Measurements from ENCODE around the gene MAN1A1.
A peak's percentile ranks its signal among the peaks of the same experiment; 100 is the strongest.

Gene MAN1A1

GRCh38 chr6:119247504-119247903 is 102.1 kb downstream of the MAN1A1 start:
- FAIRE-seq (no peak), DNase-seq (ENCODE audit: extremely low spot score, insufficient read length, low read depth) (no peak)

GRCh38 chr6:119243657-119244056 is 105.9 kb downstream of the MAN1A1 start:
- no peak for FAIRE-seq

GRCh38 chr6:119243037-119243436 is 106.5 kb downstream of the MAN1A1 start:
- DNase-seq (ENCODE audit: extremely low spot score, insufficient read length, low read depth) (no peak), FAIRE-seq (no peak)

More at GRCh38 chr6:119243657-119244056, 105.9 kb downstream of the MAN1A1 start:
- DNase-seq (ENCODE audit: extremely low spot score, insufficient read length, low read depth): no peak

GRCh38 chr6:119241540-119242309 is 107.8 kb downstream of the MAN1A1 start:
- DNase-seq (ENCODE audit: extremely low spot score, insufficient read length, low read depth) (no peak), FAIRE-seq (no peak)

GRCh38 chr6:119241111-119241465 is 108.5 kb downstream of the MAN1A1 start:
- FAIRE-seq (no peak), DNase-seq (ENCODE audit: extremely low spot score, insufficient read length, low read depth) (no peak)

GRCh38 chr6:119240257-119241110 is 109.1 kb downstream of the MAN1A1 start:
- DNase-seq (ENCODE audit: extremely low spot score, insufficient read length, low read depth): no peak
- FAIRE-seq: no peak

GRCh38 chr6:119237177-119237715 is 112.3 kb downstream of the MAN1A1 start:
- FAIRE-seq (peak; percentile 100), DNase-seq (ENCODE audit: extremely low spot score, insufficient read length, low read depth) (no peak)

GRCh38 chr6:119234941-119235340 is 114.6 kb downstream of the MAN1A1 start:
- FAIRE-seq: no peak
- no peak for DNase-seq (ENCODE audit: extremely low spot score, insufficient read length, low read depth)

GRCh38 chr6:119234457-119234856 is 115.1 kb downstream of the MAN1A1 start:
- no peak for DNase-seq (ENCODE audit: extremely low spot score, insufficient read length, low read depth)
- FAIRE-seq: no peak

- FAIRE-seq: no peak
Observed at GRCh38 chr6:119233312-119233984, 116.1 kb downstream of the MAN1A1 start.

GRCh38 chr6:119231394-119231793 is 118.2 kb downstream of the MAN1A1 start:
- no peak for FAIRE-seq
- no peak for DNase-seq (ENCODE audit: extremely low spot score, insufficient read length, low read depth)

More at GRCh38 chr6:119233312-119233984, 116.1 kb downstream of the MAN1A1 start:
- DNase-seq (ENCODE audit: extremely low spot score, insufficient read length, low read depth): no peak

- FAIRE-seq: no peak
- DNase-seq (ENCODE audit: extremely low spot score, insufficient read length, low read depth): no peak
Observed at GRCh38 chr6:119230160-119230559, 119.4 kb downstream of the MAN1A1 start.

- FAIRE-seq (no peak), DNase-seq (ENCODE audit: extremely low spot score, insufficient read length, low read depth) (no peak)
Observed at GRCh38 chr6:119227377-119227776, 122.2 kb downstream of the MAN1A1 start.

- DNase-seq (ENCODE audit: extremely low spot score, insufficient read length, low read depth): no peak
- FAIRE-seq: no peak
Observed at GRCh38 chr6:119226089-119226488, 123.5 kb downstream of the MAN1A1 start.

GRCh38 chr6:119224095-119224701 is 125.4 kb downstream of the MAN1A1 start:
- no peak for DNase-seq (ENCODE audit: extremely low spot score, insufficient read length, low read depth)
- no peak for FAIRE-seq

GRCh38 chr6:119220452-119220851 is 129.1 kb downstream of the MAN1A1 start:
- no peak for DNase-seq (ENCODE audit: extremely low spot score, insufficient read length, low read depth)
- FAIRE-seq: no peak

GRCh38 chr6:119218548-119218947 is 131.0 kb downstream of the MAN1A1 start:
- DNase-seq (ENCODE audit: extremely low spot score, insufficient read length, low read depth): no peak
- no peak for FAIRE-seq

- no peak for FAIRE-seq
- DNase-seq (ENCODE audit: extremely low spot score, insufficient read length, low read depth): no peak
Observed at GRCh38 chr6:119215885-119216590, 133.5 kb downstream of the MAN1A1 start.

GRCh38 chr6:119215309-119215708 is 134.3 kb downstream of the MAN1A1 start:
- DNase-seq (ENCODE audit: extremely low spot score, insufficient read length, low read depth) (no peak), FAIRE-seq (no peak)

Data from GM18507 (cell line).